ENCODE measurements around the gene MAMDC4.

MAMDC4 gene

DNA sequence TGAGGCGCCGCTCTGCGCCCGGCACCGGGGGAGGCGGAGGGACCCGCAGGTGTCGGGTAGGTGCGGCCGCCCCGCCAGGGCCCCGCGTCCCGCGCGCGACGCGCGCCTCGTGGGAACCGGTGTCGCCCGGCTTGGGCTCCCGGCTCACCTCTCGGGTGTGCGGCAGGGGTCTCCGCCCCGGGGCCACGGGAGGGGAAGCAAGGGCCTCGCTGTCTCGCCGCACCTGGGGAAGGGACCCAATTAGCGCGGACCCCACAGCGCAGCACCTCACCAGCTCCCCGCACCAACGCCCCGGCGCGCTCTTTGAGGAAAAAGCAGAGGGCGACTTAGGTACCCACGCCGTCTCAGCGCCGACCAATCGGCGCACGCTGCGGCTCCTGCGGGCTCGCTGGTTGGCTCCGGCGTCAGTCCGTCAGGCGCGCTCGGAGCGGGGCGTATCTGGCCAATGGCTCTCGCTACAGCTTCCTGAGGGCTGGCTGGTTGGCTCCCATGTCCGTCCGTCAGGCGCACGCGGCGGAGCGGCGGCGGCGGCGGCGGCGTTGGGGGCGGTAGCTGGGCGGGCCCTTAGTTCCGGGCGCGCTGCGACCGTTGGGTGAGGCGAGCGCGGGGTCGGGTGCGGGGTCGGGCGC lies 33.9 kb downstream of the MAMDC4 start, which contains the start of gene TRAF2:
TRAF2 (plus strand) TSS at position 567 of the 629 bp plus-strand sequence. CDS start 12,225 bp downstream, outside the sequence.
- H3K27ac ChIP-seq, result peak within 1 kb of the TSS; percentile 97
- TF ChIP-seq, protein P1, sequence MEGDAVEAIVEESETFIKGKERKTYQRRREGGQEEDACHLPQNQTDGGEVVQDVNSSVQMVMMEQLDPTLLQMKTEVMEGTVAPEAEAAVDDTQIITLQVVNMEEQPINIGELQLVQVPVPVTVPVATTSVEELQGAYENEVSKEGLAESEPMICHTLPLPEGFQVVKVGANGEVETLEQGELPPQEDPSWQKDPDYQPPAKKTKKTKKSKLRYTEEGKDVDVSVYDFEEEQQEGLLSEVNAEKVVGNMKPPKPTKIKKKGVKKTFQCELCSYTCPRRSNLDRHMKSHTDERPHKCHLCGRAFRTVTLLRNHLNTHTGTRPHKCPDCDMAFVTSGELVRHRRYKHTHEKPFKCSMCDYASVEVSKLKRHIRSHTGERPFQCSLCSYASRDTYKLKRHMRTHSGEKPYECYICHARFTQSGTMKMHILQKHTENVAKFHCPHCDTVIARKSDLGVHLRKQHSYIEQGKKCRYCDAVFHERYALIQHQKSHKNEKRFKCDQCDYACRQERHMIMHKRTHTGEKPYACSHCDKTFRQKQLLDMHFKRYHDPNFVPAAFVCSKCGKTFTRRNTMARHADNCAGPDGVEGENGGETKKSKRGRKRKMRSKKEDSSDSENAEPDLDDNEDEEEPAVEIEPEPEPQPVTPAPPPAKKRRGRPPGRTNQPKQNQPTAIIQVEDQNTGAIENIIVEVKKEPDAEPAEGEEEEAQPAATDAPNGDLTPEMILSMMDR (conservative IDR thresholded peaks at IDR 0.05), result no peak
- TF ChIP-seq ZFX (IDR thresholded peaks at IDR 0.05), result peak; percentile 43; the same call in 1 of the 2 replicates

GRCh38 chr9:136886610-136887597 lies 34.8 kb downstream of the MAMDC4 start:
- TF ChIP-seq, protein P1 (conservative IDR thresholded peaks at IDR 0.05), result no peak
- TF ChIP-seq ZFX (IDR thresholded peaks at IDR 0.05), result peak; percentile 57; the same call in 1 of the 2 replicates
- peak overlapping the region; percentile 97 for H3K27ac ChIP-seq

DNA sequence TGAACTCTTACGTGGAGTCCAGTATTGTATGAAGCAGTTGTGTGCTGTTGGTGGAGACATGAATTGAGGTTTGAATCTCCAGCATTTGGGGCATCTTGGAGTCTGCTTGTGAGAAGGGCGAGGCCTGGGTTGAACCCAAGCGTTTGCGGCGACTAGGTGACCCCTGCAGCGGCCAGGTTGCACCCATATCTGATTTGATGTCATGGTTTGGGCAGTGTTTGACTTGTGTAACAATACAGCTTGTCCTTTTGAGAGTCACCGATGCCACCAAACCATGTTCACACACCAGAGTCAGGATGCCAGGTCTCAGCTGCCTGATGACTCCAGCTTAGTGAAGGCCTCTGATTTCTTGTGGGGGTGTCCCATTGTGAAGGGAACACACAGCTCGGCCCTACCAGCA lies 36.3 kb downstream of the MAMDC4 start:
- TF ChIP-seq, protein P1 (conservative IDR thresholded peaks at IDR 0.05), result no peak
- no peak for TF ChIP-seq ZFX (IDR thresholded peaks at IDR 0.05)
- no peak overlapping the region for H3K27ac ChIP-seq

GRCh38 chr9:136889858-136890257 lies 37.7 kb downstream of the MAMDC4 start:
- TF ChIP-seq, protein P1 (conservative IDR thresholded peaks at IDR 0.05), result no peak
- no peak for TF ChIP-seq ZFX (IDR thresholded peaks at IDR 0.05)
- no peak overlapping the region for H3K27ac ChIP-seq

DNA sequence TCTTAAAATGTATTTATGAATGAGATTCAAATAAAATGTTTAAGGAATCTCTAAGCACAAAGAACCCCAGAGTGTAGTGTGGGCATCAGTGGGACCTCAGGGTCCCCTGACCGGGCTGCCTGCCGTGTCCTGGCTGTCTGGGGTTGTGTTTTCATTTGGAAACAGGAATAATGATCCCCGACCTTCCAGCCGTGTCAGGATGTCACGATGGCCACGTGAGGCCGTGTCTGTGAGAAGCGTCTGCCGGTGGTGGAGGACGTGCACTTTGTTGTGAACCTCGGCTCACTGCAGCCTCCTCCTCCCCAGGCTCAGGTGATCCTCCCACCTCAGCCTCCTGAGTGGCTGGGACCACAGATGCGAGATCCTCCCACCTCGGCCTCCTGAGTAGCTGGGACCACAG lies 38.5 kb downstream of the MAMDC4 start:
- H3K27ac ChIP-seq, result no peak overlapping the region
- TF ChIP-seq ZFX (IDR thresholded peaks at IDR 0.05), result no peak
- TF ChIP-seq, protein P1 (conservative IDR thresholded peaks at IDR 0.05), result no peak

DNA sequence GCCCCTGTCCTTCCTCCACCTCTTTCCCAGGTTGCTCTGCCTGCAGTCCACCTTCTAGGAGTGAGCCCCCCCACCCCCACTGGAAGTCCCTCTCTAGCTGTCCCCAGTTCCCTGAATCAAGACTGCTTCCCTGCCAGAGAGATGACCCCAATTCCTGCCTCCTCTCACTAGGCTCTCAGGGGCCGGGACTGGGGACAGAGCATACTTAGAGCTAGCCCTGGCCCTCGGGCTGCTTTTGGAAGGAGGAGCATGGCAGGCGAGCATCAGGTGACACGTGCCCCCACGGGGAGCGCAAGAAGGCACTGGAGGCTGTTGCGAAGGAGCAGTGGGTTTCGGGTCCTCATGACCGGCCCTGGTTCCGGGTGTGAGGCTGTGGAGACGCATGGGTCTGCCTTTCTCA lies 43.9 kb downstream of the MAMDC4 start:
- H3K27ac ChIP-seq, result no peak overlapping the region
- TF ChIP-seq ZFX (IDR thresholded peaks at IDR 0.05), result no peak
- TF ChIP-seq, protein P1 (conservative IDR thresholded peaks at IDR 0.05), result no peak
